ENCODE measurements around the gene MOSPD3. TPM values are rescaled to one million over a fixed set of nuclear protein-coding genes. Genes with fewer than 3 reads are reported as not detected.

MOSPD3 gene
- total RNA-seq, 1 donor from 2014 or later = 23.0 TPM

GRCh38 chr7:100586266-100587025 is 25.9 kb upstream of the MOSPD3 start, which contains the start of gene FBXO24:
FBXO24 (plus strand) TSS chr7:100586328; CDS start chr7:100586626, 298 bp downstream.
- intact Hi-C loops (cut with DNase I) = no loop called here
- DNase-seq (ENCODE audit: low spot score) (peak; percentile 99), ATAC-seq (peak; percentile 95)

- no peak for DNase-seq (ENCODE audit: low spot score)
- ATAC-seq = no peak
- intact Hi-C loops (cut with DNase I) = no loop called here
Observed at GRCh38 chr7:100588438-100588837, 23.9 kb upstream of the MOSPD3 start.

- ATAC-seq (no peak), DNase-seq (ENCODE audit: low spot score) (no peak)
- intact Hi-C loops (cut with DNase I) = no loop called here
Observed at GRCh38 chr7:100589341-100589947, 22.9 kb upstream of the MOSPD3 start.

DNA sequence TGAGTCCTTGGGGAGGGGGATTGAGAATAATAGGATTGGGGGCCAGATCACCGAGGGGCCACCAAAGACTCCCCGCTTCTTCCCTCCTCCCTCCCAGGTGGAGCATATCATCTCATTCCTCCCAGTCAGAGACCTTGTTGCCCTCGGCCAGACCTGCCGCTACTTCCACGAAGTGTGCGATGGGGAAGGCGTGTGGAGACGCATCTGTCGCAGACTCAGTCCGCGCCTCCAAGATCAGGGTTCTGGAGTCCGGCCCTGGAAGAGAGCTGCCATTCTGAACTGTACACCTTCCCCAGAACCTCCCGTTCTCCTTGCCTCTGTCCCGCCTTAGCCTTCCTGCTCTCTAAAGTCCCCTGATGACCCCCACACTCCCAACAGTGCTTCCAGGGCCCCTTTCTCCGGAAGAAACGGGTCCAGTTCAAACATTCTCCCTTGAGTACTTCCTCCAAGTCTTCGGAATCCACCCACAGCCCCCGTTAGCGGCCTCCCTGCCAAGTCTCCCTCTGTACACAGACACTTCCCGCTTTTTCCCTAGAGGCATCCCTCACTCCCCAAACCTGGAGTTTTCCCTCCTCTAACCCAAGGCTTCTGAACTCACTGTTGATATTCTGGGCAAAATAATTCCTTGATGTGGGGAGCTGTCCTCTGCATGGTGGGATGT is 22.1 kb upstream of the MOSPD3 start:
- DNase-seq (ENCODE audit: low spot score) (no peak), ATAC-seq (no peak)
- intact Hi-C loops (cut with DNase I) = no loop called here

GRCh38 chr7:100591596-100591995 is 20.7 kb upstream of the MOSPD3 start:
- ATAC-seq (no peak), DNase-seq (ENCODE audit: low spot score) (no peak)
- intact Hi-C loops (cut with DNase I) = no loop called here

DNA sequence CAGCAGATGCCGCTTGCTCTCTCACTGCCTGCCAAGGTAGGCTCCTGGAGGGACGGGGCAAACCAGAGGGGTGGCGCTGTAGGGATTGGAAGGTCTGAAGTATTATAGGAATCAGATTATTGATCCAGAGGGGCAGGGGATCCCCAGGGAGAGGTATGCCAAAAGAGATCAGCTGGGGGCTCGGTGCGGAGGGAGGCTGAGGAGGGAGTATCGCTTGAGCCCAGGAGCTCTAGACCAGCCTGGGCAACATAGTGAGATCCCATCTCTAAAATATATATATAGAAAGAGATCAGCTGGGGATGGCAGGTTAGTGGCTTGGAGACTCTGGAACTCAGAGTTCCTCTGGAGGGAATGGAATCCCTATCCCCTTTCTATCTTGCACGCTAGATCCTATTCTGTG is 17.2 kb upstream of the MOSPD3 start:
- no peak for ATAC-seq
- intact Hi-C loops (cut with DNase I) = no loop called here
- no peak for DNase-seq (ENCODE audit: low spot score)

- ATAC-seq = no peak
- intact Hi-C loops (cut with DNase I) = no loop called here
Observed at GRCh38 chr7:100598425-100598824, 13.9 kb upstream of the MOSPD3 start.

DNA sequence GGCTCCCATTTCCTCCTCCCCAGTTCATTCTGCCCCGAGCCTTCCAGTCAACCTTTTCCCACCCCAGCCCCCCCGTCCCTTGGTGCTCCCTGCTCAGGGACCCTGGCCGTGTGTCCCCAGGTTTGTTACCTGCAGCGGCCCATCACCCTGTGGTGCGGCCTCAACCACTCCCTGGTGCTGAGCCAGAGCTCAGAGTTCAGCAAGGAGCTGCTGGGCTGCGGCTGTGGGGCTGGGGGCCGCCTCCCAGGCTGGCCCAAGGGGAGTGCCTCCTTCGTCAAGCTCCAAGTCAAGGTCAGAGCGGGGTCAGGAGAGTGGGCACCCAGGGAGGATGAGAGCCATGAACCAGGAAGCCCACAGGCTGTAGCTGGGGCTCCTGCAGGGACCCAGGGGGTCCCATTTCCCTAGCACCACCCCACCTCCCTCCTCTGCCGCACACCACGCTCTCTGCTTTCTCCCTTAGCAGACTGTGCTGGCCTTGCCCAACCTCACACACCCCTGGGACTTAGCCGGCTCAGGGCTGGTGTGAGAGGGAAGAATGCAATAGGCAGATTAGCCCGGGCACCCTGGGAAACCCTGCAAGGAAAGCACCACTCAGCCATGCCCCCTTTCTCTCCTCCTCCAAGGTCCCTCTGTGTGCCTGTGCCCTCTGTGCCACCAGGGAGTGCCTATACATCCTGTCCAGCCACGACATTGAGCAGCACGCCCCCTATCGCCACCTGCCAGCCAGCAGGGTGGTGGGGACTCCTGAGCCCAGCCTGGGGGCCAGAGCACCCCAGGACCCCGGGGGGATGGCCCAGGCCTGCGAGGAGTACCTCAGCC is 12.2 kb upstream of the MOSPD3 start:
- no peak for DNase-seq (ENCODE audit: low spot score)
- intact Hi-C loops (cut with DNase I) = no loop called here

More at GRCh38 chr7:100598425-100598824, 13.9 kb upstream of the MOSPD3 start:
- DNase-seq (ENCODE audit: low spot score) = no peak

DNA sequence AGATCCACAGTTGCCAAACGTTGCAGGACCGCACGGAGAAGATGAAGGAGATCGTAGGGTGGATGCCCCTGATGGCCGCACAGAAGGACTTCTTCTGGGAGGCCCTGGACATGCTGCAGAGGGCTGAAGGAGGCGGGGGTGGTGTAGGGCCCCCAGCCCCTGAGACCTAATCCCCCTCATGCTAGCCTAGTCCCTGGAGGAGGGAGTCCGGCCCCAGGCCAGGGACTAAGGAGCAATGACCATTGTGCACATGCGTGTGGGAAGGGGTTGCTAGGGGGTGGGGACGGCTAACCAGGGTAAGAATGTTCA is 11.7 kb upstream of the MOSPD3 start:
- intact Hi-C loops (cut with DNase I) = no loop called here
- no peak for ATAC-seq
- no peak for DNase-seq (ENCODE audit: low spot score)

More for the DNA sequence above, 12.2 kb upstream of the MOSPD3 start:
- no peak for ATAC-seq

GRCh38 chr7:100602889-100603725 is 9.2 kb upstream of the MOSPD3 start:
- DNase-seq (ENCODE audit: low spot score) (peak; percentile 91), ATAC-seq (peak; percentile 88)
- intact Hi-C loops (cut with DNase I) = no loop called here

DNA sequence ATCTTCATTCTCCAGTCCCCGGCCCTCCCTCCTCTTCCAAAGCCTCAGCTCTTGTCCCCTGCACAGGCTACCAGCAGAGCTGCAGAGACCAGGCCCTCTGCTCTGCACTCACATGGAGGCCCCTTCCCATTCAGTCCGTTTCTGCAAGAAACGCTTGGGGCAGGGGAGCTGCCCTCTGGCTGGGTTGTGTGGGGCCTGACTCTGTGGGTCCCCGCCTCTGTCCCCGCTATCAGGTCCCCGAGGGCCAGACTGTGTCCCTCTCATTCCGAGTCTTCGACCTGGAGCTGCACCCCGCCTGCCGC is 8.7 kb upstream of the MOSPD3 start:
- ATAC-seq (peak; percentile 1), DNase-seq (ENCODE audit: low spot score) (no peak)
- intact Hi-C loops (cut with DNase I) = no loop called here

GRCh38 chr7:100604028-100604975 is 8.0 kb upstream of the MOSPD3 start:
- ATAC-seq (peak; percentile 61), DNase-seq (ENCODE audit: low spot score) (peak; percentile 89)
- intact Hi-C loops (cut with DNase I) = no loop called here

- DNase-seq (ENCODE audit: low spot score) = no peak
- no peak for ATAC-seq
- intact Hi-C loops (cut with DNase I) = no loop called here
Observed at GRCh38 chr7:100604976-100605911, 7.1 kb upstream of the MOSPD3 start.

DNA sequence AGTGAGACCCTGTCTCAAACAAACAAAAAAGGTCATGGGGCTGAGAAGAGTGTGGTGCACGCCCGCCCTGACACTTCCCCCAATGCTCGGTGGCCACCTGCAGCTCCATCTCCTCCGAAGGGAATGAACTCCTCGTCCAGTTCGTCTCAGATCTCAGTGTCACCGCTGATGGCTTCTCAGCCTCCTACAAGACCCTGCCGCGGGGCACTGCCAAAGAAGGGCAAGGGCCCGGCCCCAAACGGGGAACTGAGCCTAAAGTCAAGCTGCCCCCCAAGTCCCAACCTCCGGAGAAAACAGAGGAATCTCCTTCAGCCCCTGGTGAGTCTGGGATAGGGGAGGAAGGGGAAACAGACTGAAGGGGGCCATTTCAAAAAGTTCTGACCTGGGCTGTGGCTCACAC is 6.0 kb upstream of the MOSPD3 start:
- no peak for DNase-seq (ENCODE audit: low spot score)
- intact Hi-C loops (cut with DNase I) = no loop called here
- no peak for ATAC-seq

- ATAC-seq = no peak
- intact Hi-C loops (cut with DNase I) = no loop called here
- DNase-seq (ENCODE audit: low spot score) = no peak
Observed at GRCh38 chr7:100607111-100607510, 5.2 kb upstream of the MOSPD3 start.

- intact Hi-C loops (cut with DNase I) = loop anchor here (2.0 kb wide), 1 partner anchor 73 kb away; no protein-coding TSS in a partner anchor
- no peak for ATAC-seq
- DNase-seq (ENCODE audit: low spot score) = no peak
Observed at GRCh38 chr7:100609958-100610357, 2.4 kb upstream of the MOSPD3 start.

All from sciatic nerve (tissue), 2 donors.